ENCODE measurements around the gene KRTAP1-1. TPM values are rescaled to one million over a fixed set of nuclear protein-coding genes. Genes with fewer than 3 reads are reported as not detected.
"Not testable (repeated sequence)": the region's sequence is repeated elsewhere in the genome, so short reads cannot be mapped to it uniquely, and the experiment has no call there.

The KRTAP1-1 gene
- total RNA-seq, 1 experiment from 2014 or later = not detected

GRCh38 chr17:41049110-41049509, 7.9 kb upstream of the KRTAP1-1 start:
- intact Hi-C loops (cut with micrococcal nuclease) = no loop called here
- CTCF ChIA-PET = no interaction called here
- DNase-seq (ENCODE audit: low read depth, low spot score) (no peak), ATAC-seq (no peak)
- POLR2A ChIA-PET = no interaction called here
- no TSS peak for BruUV-seq (replicated peaks)
- no peak for TF ChIP-seq POLR2A (IDR thresholded peaks at IDR 0.05; ENCODE audit: borderline replicate concordance, extremely low read depth, insufficient read depth, insufficient read length)
- no peak for TF ChIP-seq RAD21 (IDR thresholded peaks at IDR 0.05; ENCODE audit: low read depth)
- no peak for TF ChIP-seq EGR1 (IDR thresholded peaks at IDR 0.05; ENCODE audit: low read depth)
- TF ChIP-seq ATF3 (IDR thresholded peaks at IDR 0.05) = no peak
- H3K9ac ChIP-seq (ENCODE audit: low read length) = no peak overlapping the region
- H3K9me2 ChIP-seq (ENCODE audit: insufficient read depth) = no peaks in the 10 kb centered on the region
- H3K27ac ChIP-seq (ENCODE audit: low read depth, low read length) = no peak overlapping the region
- H3K27me3 ChIP-seq (ENCODE audit: insufficient read depth, low read length) = no peaks in the 10 kb centered on the region
- RAD21 ChIA-PET (ENCODE audit: low non-redundant PET in 1 of 2, low total read pairs in 2 of 2, uncharacterized antibody in 2 of 2, unreplicated experiment in 2 of 2) = no interaction called here
- H3K9me3 ChIP-seq (ENCODE audit: control insufficient read depth in 1 of 2, insufficient read depth in 1 of 2, low read depth in 1 of 2, low read length in 2 of 2) = peaks cover 0 to 12% of the 10 kb centered on the region in 2 experiments; a peak in 1 of 4 replicates
- no peak overlapping the region for H3K4me2 ChIP-seq (ENCODE audit: low read length)
- 0 out of 4 replicates have a peak, but pooled peaks cover 0 to 4% of the 10 kb centered on the region in 2 experiments for H3K36me3 ChIP-seq (ENCODE audit: control insufficient read depth in 1 of 2, insufficient read depth in 2 of 2, low read length in 2 of 2)
- no peaks in the 10 kb centered on the region for H3K79me2 ChIP-seq (ENCODE audit: insufficient read depth, low read length)
- no peaks in the 10 kb centered on the region for H4K20me1 ChIP-seq (ENCODE audit: insufficient read depth)
- no peak overlapping the region for H3K4me3 ChIP-seq (replicated peaks in 1 of 2; ENCODE audit: low read depth in 1 of 2, low read length in 2 of 2)
- H2AFZ ChIP-seq (ENCODE audit: low read depth, low read length, poor library complexity, severe bottlenecking) = peak overlapping the region; percentile 86
- H3K4me1 ChIP-seq (ENCODE audit: control insufficient read depth in 1 of 2, insufficient read depth in 2 of 2, low read length in 2 of 2) = no peaks in the 10 kb centered on the region; a peak in 1 of 4 replicates

DNA sequence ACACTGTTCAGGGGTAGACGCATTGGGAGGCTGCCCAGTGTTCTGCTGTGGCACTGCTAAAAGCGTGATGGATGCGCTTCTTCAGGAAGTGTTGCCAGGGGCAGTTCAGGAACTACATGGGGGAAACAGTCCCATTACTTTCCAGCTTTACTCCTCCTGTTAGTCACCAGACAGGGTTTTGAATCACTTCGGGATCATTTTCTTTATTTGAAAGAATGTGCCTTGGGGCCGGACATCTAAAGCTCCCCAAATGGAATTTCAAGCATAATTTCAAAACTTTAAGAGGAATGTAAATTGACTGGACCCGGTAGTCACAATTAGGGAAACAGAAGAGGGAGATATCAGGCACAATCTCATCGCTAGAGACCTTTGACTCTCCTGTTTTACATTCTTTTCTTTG, 7.2 kb upstream of the KRTAP1-1 start:
- H3K79me2 ChIP-seq (ENCODE audit: insufficient read depth, low read length) = no peaks in the 10 kb centered on the region
- intact Hi-C loops (cut with micrococcal nuclease) = no loop called here
- H3K9me3 ChIP-seq (ENCODE audit: control insufficient read depth in 1 of 2, insufficient read depth in 1 of 2, low read depth in 1 of 2, low read length in 2 of 2) = peaks cover 0 to 8% of the 10 kb centered on the region in 2 experiments; a peak in 1 of 4 replicates
- no peak overlapping the region for H3K9ac ChIP-seq (ENCODE audit: low read length)
- TF ChIP-seq CEBPB (IDR thresholded peaks at IDR 0.05; ENCODE audit: low read depth) = no peak
- no peak for TF ChIP-seq ATF3 (IDR thresholded peaks at IDR 0.05)
- no peak for TF ChIP-seq SP1 (IDR thresholded peaks at IDR 0.05; ENCODE audit: low read depth)
- TF ChIP-seq ZFX (IDR thresholded peaks at IDR 0.05) = no peak
- TF ChIP-seq SIN3A (IDR thresholded peaks at IDR 0.05; ENCODE audit: low read depth) = no peak
- TF ChIP-seq FOSL1 (IDR thresholded peaks at IDR 0.05; ENCODE audit: low read depth) = no peak
- no peak for TF ChIP-seq ZNF274 (IDR thresholded peaks at IDR 0.05; ENCODE audit: low read depth, low read length)
- no peak for TF ChIP-seq CBX3 (IDR thresholded peaks at IDR 0.05; ENCODE audit: low read depth)
- no peak for TF ChIP-seq EGR1 (IDR thresholded peaks at IDR 0.05; ENCODE audit: low read depth)
- TF ChIP-seq, protein P1, sequence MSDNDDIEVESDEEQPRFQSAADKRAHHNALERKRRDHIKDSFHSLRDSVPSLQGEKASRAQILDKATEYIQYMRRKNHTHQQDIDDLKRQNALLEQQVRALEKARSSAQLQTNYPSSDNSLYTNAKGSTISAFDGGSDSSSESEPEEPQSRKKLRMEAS (IDR thresholded peaks at IDR 0.05) = no peak
- no peak for TF ChIP-seq EZH2phosphoT487 (IDR thresholded peaks at IDR 0.05; ENCODE audit: borderline replicate concordance)
- no peak for TF ChIP-seq POLR2A (IDR thresholded peaks at IDR 0.05; ENCODE audit: borderline replicate concordance, extremely low read depth, insufficient read depth, insufficient read length)
- no peak for TF ChIP-seq ELF1 (IDR thresholded peaks at IDR 0.05; ENCODE audit: borderline replicate concordance, low read depth)
- ChIA-PET CTCF (no interaction called here), POLR2A (no interaction called here), RAD21 (ENCODE audit: low non-redundant PET in 1 of 2, low total read pairs in 2 of 2, uncharacterized antibody in 2 of 2, unreplicated experiment in 2 of 2) (no interaction called here)
- no peak overlapping the region for H3K27ac ChIP-seq (ENCODE audit: low read depth, low read length)
- no peaks in the 10 kb centered on the region for H3K27me3 ChIP-seq (ENCODE audit: insufficient read depth, low read length)
- DNase-seq (ENCODE audit: low read depth, low spot score) = no peak
- H3K4me3 ChIP-seq (replicated peaks in 1 of 2; ENCODE audit: low read depth in 1 of 2, low read length in 2 of 2) = no peak overlapping the region
- H3K4me2 ChIP-seq (ENCODE audit: low read length) = no peak overlapping the region
- H4K20me1 ChIP-seq (ENCODE audit: insufficient read depth) = no peaks in the 10 kb centered on the region
- no peak for ATAC-seq
- peaks cover 0 to 8% of the 10 kb centered on the region in 2 experiments; a peak in 1 of 4 replicates for H3K36me3 ChIP-seq (ENCODE audit: control insufficient read depth in 1 of 2, insufficient read depth in 2 of 2, low read length in 2 of 2)
- H3K9me2 ChIP-seq (ENCODE audit: insufficient read depth) = no peaks in the 10 kb centered on the region
- H2AFZ ChIP-seq (ENCODE audit: low read depth, low read length, poor library complexity, severe bottlenecking) = peak overlapping the region; percentile 86
- H3K4me1 ChIP-seq (ENCODE audit: control insufficient read depth in 1 of 2, insufficient read depth in 2 of 2, low read length in 2 of 2) = no peaks in the 10 kb centered on the region; a peak in 1 of 4 replicates
- no TSS peak for BruUV-seq (replicated peaks)

DNA sequence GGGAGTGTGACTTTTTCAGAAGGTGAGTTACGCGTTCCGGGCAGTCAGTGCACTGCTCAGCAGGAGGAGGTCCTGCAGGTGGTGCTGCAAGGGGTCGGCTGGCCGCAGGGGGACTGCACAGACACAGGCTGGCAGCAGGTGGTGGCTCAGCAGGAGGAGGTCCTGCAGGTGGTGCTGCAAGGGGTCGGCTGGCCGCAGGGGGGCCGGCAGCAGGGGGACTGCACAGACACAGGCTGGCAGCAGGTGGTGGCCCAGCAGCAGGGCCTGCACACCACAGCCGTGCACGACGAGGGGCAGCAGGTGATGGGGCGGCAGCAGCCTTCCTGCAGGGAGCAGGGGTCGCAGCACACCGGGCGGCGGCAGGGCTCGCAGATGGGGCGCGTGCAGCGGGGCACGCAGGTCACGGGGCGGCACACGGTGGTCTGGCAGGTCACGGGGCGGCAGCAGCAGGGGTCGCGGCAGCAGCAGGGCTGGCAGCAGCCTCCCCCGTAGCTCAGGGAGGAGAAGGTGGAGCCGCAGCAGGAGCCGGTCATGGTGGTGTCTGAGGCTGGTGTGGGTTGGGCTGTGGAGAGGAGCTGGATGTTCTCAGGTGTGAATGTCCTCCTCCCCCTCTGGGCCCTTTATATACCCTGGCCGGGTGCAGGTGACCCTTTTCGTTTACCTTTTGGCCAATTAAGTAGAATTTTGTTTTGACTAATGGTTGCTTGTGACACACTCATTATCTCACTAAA, 5.7 kb upstream of the KRTAP1-1 start, which contains the start of gene KRTAP2-1:
Gene KRTAP2-1, minus strand, starts transcription at position 582 of the 731 bp plus-strand sequence. Its CDS starts 49 bp downstream, at position 533.
- BruUV-seq (replicated peaks); H3K79me2 ChIP-seq (ENCODE audit: insufficient read depth, low read length); POLR2A ChIA-PET; CTCF ChIA-PET; DNase-seq (ENCODE audit: low read depth, low spot score); H2AFZ ChIP-seq (ENCODE audit: low read depth, low read length, poor library complexity, severe bottlenecking); H4K20me1 ChIP-seq (ENCODE audit: insufficient read depth); ATAC-seq; RAD21 ChIA-PET (ENCODE audit: low non-redundant PET in 1 of 2, low total read pairs in 2 of 2, uncharacterized antibody in 2 of 2, unreplicated experiment in 2 of 2); H3K4me1 ChIP-seq (ENCODE audit: control insufficient read depth in 1 of 2, insufficient read depth in 2 of 2, low read length in 2 of 2); H3K9me2 ChIP-seq (ENCODE audit: insufficient read depth); H3K9ac ChIP-seq (ENCODE audit: low read length); H3K9me3 ChIP-seq (ENCODE audit: control insufficient read depth in 1 of 2, insufficient read depth in 1 of 2, low read depth in 1 of 2, low read length in 2 of 2); H3K4me2 ChIP-seq (ENCODE audit: low read length); H3K27ac ChIP-seq (ENCODE audit: low read depth, low read length); H3K4me3 ChIP-seq (replicated peaks in 1 of 2; ENCODE audit: low read depth in 1 of 2, low read length in 2 of 2); intact Hi-C loops (cut with micrococcal nuclease); H3K27me3 ChIP-seq (ENCODE audit: insufficient read depth, low read length): not testable (repeated sequence)
- peaks cover 0 to 11% of the 10 kb centered on the region in 2 experiments; a peak in 1 of 4 replicates for H3K36me3 ChIP-seq (ENCODE audit: control insufficient read depth in 1 of 2, insufficient read depth in 2 of 2, low read length in 2 of 2)

Measured in HCT116 (cell line).